Aorta (tissue), 5 donors: ENCODE data around the gene ANO4. TPM values are rescaled to one million over a fixed set of nuclear protein-coding genes. Genes with fewer than 3 reads are reported as not detected.

Source experiments
- ATAC-seq: fragments of 200-7000 bp; cut with Tn5 transposase; one replicate; pipeline ENCODE4 v1.9.1; 2022; ENCODE audit warnings: moderate library complexity; ENCODE audit not compliant: low FRiP score
- DNase-seq, 2 donors: peaks; one replicate each; pipeline ENCODE4 v3.0.0-alpha.2; 2020
- H3K27ac ChIP-seq, 2 donors: one replicate each; pipeline ENCODE4 v1.5.1; 2013; ENCODE audit warnings: low read length in 2 of 2, mild to moderate bottlenecking in 2 of 2, moderate library complexity in 2 of 2, control low read depth in 1 of 2, inconsistent platforms in 1 of 2, low read depth in 1 of 2
- H3K27me3 ChIP-seq, 2 donors: one replicate each; pipeline ENCODE4 v1.6.1; 2013; ENCODE audit warnings: control low read depth in 1 of 2, low read length in 1 of 2, mild to moderate bottlenecking in 1 of 2, moderate library complexity in 1 of 2; ENCODE audit not compliant: insufficient read depth in 2 of 2, control insufficient read depth in 1 of 2
- H3K36me3 ChIP-seq, 2 donors: one replicate each; pipeline ENCODE4 v1.6.1; 2013; ENCODE audit warnings: control low read depth in 1 of 2, low read length in 1 of 2, mild to moderate bottlenecking in 1 of 2; ENCODE audit not compliant: insufficient read depth in 2 of 2, control insufficient read depth in 1 of 2
- H3K4me1 ChIP-seq, 2 donors: one replicate each; pipeline ENCODE4 v1.6.1; 2013; ENCODE audit warnings: low read length in 2 of 2, control low read depth in 1 of 2, mild to moderate bottlenecking in 1 of 2, moderate library complexity in 1 of 2; ENCODE audit not compliant: insufficient read depth in 2 of 2, control insufficient read depth in 1 of 2
- H3K4me3 ChIP-seq, 2 donors: one replicate each; pipeline ENCODE4 v1.5.1; 2013; ENCODE audit warnings: low read length in 2 of 2, control low read depth in 1 of 2, mild to moderate bottlenecking in 1 of 2
- H3K9me3 ChIP-seq: one replicate; pipeline ENCODE4 v1.6.1; 2013; ENCODE audit warnings: mild to moderate bottlenecking, low read length; ENCODE audit not compliant: control insufficient read depth
- WGBS, 2 donors: extraction: QIAGEN DNeasy Blood & Tissue Kit; methylation state at CpG; one replicate each; pipeline ENCODE4 v1.1.7; 2013; 5-methylcytosine and 5-hydroxymethylcytosine counted together
- intact Hi-C, 2 donors: fragments of 100-400 bp; cut with DNase I; formaldehyde crosslinking; loops; one replicate each; pipeline versions ENCODE4 v1.14.2 to v1.15.0; 2022
- polyA plus RNA-seq, 2 donors: library from polyadenylated mRNA; stranded (reverse); fragments of 200-250 nt; gene quantifications; one replicate each; pipeline ENCODE4 v1.2.3, GENCODE V29; 2013
- total RNA-seq, 2 donors: library from RNA; stranded (reverse); fragmentation: NEBNext Ultra II Directional; extraction: Animal tissue kit (Norgen Biotek cat#: 25700); gene quantifications; one replicate each; pipeline ENCODE4 v1.2.1, GENCODE V29; 2021
- donor health status: healthy with polysubstance abuse.
- donor health status: Bipolar disorder and iron deficiency.
- donor health status: DM: no; HTN: no; CAD: no.
- donor health status: DM: no; HTN: no; CAD: no.
- donor health status: DM: yes; HTN: yes; CAD: no.

Gene ANO4
- total and polyA plus RNA-seq, 4 donors: 0.32 to 0.42 TPM; not detected in 2

DNA sequence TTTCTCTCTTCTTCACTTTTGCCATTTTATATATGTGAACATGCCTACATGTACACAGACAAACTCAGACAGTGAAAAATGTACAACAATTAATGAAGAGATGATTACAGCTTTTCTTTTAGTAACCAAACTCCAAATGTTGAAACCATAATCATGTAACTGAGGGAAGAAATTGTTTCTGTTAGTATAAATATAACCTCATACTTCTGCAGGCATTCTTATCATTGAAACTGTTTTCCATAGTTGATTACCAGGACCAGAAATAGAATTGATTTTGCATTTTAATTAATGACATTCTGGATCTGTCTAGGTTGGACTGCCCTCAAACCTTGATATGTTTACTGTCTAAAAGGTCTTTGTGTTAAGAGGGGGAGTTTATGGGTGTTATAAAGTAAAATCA lies 3.2 kb downstream of the ANO4 start:
- no peak for DNase-seq
- intact Hi-C loops: no loop called here
- H3K36me3 ChIP-seq: no peaks in the 10 kb centered on the region
- ATAC-seq: no peak
- H3K27me3 ChIP-seq: peaks cover 0 to 1% of the 10 kb centered on the region in 2 donors
- H3K9me3 ChIP-seq: no peaks in the 10 kb centered on the region
- no peak overlapping the region for H3K4me3 ChIP-seq
- no peak overlapping the region for H3K27ac ChIP-seq
- no peaks in the 10 kb centered on the region for H3K4me1 ChIP-seq

DNA sequence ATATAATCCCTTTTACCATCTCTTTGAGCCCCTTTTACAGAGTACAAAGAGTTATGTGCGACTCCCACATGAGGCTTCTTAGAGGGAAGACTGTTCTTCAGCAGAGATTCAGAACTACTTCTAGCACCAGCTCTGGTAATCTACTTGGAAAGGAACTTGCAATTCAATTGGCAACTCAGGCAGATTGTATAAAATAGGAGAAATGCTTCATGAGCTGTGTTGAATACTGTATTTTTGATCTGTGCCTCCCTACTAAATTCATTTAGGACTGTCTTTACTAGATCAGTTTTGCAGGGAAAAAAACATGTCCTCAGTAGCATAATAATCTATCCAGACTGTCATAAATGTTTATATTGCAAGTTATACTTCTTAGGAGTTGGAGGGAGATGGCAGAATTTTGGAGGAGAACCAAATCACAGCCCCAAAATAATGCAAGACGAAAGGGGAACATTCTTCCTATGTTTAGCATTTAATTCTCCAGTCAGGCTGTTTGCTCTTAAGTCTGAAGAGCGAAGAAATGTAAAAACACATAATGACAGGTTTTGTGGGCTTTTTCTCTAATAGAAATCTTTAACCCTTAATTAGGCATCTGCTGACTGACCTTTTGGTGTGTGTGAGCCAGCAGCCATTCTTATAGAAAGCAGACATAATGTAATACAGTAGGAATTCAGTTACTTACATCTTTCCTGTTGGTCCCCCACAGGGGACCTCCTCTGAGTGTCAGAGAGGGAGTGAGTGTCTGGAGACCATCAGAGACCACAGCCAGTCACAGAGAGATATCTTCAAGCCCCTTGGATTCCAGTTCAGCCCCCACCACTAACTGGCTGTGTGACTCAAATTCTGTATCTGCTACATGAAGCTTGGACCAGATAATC lies 3.9 kb downstream of the ANO4 start:
- WGBS, 2 donors: 12 to 21% methylated on average over 3 of the region's 3 CpGs

DNA sequence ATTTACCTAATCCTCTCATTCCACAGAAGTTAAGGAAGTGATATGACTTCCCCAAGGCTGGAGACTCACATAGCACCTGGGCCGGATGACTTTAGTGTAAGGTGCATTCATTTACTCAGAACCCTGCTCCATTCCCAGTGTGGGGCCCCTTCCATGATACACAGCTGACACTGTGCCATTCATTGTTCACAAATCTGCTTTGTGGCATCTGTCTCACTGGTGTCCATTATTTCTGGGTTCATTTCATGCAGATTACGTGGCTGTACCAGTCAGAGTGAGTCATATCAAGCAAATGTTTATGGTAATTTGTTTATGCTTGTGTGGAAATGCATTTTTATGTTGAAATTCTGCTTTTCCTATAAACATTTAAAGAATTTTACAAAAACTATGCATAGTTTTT lies 5.2 kb downstream of the ANO4 start:
- intact Hi-C loops: no loop called here
- Histone ChIP-seq H3K4me1 (no peaks in the 10 kb centered on the region), H3K4me3 (no peak overlapping the region), H3K27ac (no peak overlapping the region), H3K36me3 (no peaks in the 10 kb centered on the region), H3K9me3 (no peaks in the 10 kb centered on the region), H3K27me3 (peaks cover 0 to 1% of the 10 kb centered on the region in 2 donors)
- ATAC-seq: no peak
- no peak for DNase-seq
- WGBS, 2 donors: 84 to 91% methylated on average over 2 of the region's 2 CpGs

More for the DNA sequence above, 3.9 kb downstream of the ANO4 start:
- DNase-seq (no peak), ATAC-seq (no peak)
- no peaks in the 10 kb centered on the region for H3K4me1 ChIP-seq
- H3K36me3 ChIP-seq: no peaks in the 10 kb centered on the region
- no peak overlapping the region for H3K27ac ChIP-seq
- H3K27me3 ChIP-seq: peaks cover 0 to 1% of the 10 kb centered on the region in 2 donors
- H3K4me3 ChIP-seq: no peak overlapping the region
- H3K9me3 ChIP-seq: no peaks in the 10 kb centered on the region
- intact Hi-C loops: no loop called here

GRCh38 chr12:100800723-100801122 lies 6.1 kb downstream of the ANO4 start:
- ATAC-seq: no peak

GRCh38 chr12:100801320-100801719 lies 6.7 kb downstream of the ANO4 start:
- no peak for DNase-seq
- 3 to 10% methylated on average over 1 of the region's 1 CpG for WGBS, 2 donors
- no peak for ATAC-seq
- intact Hi-C loops: no loop called here
- no peak overlapping the region for H3K27ac ChIP-seq
- H3K36me3 ChIP-seq: no peaks in the 10 kb centered on the region
- no peaks in the 10 kb centered on the region for H3K9me3 ChIP-seq
- no peak overlapping the region for H3K4me3 ChIP-seq
- no peaks in the 10 kb centered on the region for H3K4me1 ChIP-seq
- H3K27me3 ChIP-seq: peaks cover 0 to 1% of the 10 kb centered on the region in 2 donors

More at GRCh38 chr12:100800723-100801122, 6.1 kb downstream of the ANO4 start:
- H3K27me3 ChIP-seq: peaks cover 0 to 1% of the 10 kb centered on the region in 2 donors
- H3K36me3 ChIP-seq: no peaks in the 10 kb centered on the region
- intact Hi-C loops: no loop called here
- WGBS, 2 donors: 84 to 88% methylated on average over 1 of the region's 1 CpG
- H3K4me1 ChIP-seq: no peaks in the 10 kb centered on the region
- H3K9me3 ChIP-seq: no peaks in the 10 kb centered on the region
- H3K4me3 ChIP-seq: no peak overlapping the region
- no peak overlapping the region for H3K27ac ChIP-seq
- no peak for DNase-seq

DNA sequence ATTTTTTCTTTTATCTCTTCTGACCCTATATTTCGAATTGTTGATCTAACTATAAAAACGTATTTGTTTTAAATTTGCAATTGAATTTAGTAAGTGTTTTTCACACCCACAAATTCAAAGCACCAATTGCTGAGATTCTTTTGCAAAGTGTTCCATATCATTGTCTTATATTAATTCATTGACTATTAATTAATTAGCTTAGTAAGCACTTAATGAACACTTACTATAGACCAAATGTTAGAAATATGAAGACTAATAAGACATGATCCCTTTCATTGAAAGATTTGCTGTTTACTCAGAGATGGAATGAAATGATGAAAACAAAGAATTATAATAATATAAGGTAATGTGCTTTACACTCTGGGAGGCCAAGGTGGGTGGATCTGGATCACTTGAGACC lies 14.2 kb downstream of the ANO4 start:
- Histone ChIP-seq H3K4me1 (no peaks in the 10 kb centered on the region), H3K27me3 (no peaks in the 10 kb centered on the region), H3K9me3 (no peaks in the 10 kb centered on the region), H3K4me3 (no peak overlapping the region), H3K36me3 (no peaks in the 10 kb centered on the region), H3K27ac (no peak overlapping the region)
- ATAC-seq (no peak), DNase-seq (no peak)
- intact Hi-C loops: no loop called here
- WGBS, 2 donors: 76 to 80% methylated on average over 2 of the region's 2 CpGs

DNA sequence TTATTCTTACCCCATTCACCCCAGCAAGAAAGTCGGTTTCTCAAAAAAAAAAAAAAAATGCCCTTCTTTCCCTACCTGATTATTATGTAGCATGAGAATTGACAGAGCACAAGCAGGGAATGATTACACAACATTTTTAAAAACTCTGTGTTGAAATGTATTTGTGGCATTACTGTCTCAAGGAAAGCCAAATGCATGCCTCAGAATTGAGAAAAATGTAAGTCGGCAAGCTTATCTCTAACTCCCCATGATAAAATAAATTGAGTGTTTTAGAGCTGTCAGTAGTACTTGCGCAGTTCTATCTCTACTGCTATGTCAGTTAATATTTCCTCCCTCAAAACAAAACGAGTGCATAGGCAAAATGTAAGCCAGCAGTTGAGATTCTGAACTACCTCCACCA lies 25.7 kb downstream of the ANO4 start:
- WGBS, 2 donors: 27 to 36% methylated on average over 4 of the region's 4 CpGs
- DNase-seq (no peak), ATAC-seq (no peak)
- no peak overlapping the region for H3K27ac ChIP-seq
- no peaks in the 10 kb centered on the region for H3K4me1 ChIP-seq
- intact Hi-C loops: no loop called here
- no peaks in the 10 kb centered on the region for H3K36me3 ChIP-seq
- no peaks in the 10 kb centered on the region for H3K27me3 ChIP-seq
- H3K9me3 ChIP-seq: no peaks in the 10 kb centered on the region
- no peak overlapping the region for H3K4me3 ChIP-seq

DNA sequence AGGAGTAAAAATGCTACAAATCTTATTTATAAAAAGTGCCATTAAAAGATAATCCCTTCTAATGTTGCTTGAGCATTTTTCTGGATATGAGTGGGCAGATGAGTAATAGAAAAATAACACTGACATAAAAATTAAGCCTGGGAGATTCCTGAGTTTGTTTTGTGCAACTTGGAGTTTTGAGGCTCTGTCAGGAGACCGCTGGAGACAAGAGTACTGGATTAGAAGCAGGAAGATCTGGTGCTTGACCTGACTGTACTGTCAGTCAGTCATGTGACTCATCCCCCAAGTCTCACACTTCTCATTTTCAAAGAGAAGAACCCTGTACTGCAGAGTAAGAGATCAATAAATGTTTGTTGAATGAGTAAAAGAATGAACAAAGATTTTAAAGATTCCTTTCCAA lies 29.4 kb downstream of the ANO4 start:
- Histone ChIP-seq H3K36me3 (no peaks in the 10 kb centered on the region), H3K4me1 (no peaks in the 10 kb centered on the region), H3K27me3 (no peaks in the 10 kb centered on the region), H3K9me3 (no peaks in the 10 kb centered on the region), H3K4me3 (no peak overlapping the region), H3K27ac (no peak overlapping the region)
- WGBS, 2 donors: 48 to 53% methylated on average over 1 of the region's 1 CpG
- DNase-seq (no peak), ATAC-seq (no peak)
- intact Hi-C loops: no loop called here

GRCh38 chr12:100824476-100824875 lies 29.9 kb downstream of the ANO4 start:
- DNase-seq (no peak), ATAC-seq (no peak)
- intact Hi-C loops: no loop called here
- no peak overlapping the region for H3K27ac ChIP-seq
- 71 to 85% methylated on average over 3 of the region's 3 CpGs for WGBS, 2 donors
- H3K9me3 ChIP-seq: no peaks in the 10 kb centered on the region
- no peak overlapping the region for H3K4me3 ChIP-seq
- H3K36me3 ChIP-seq: no peaks in the 10 kb centered on the region
- no peaks in the 10 kb centered on the region for H3K27me3 ChIP-seq
- H3K4me1 ChIP-seq: no peaks in the 10 kb centered on the region
